Stimulated activated CD4-positive, alpha-beta T cell treated with anti-CD3 and anti-CD28 coated beads, Interleukin-12 subunit alpha, Interleukin-12 subunit beta, amount 100 ng/mL, for 4 hours (primary cell): ENCODE results near the gene SRD5A2.

Experiments used
- DNase-seq: peaks from one replicate; pipeline ENCODE4 v3.0.0-alpha.2; 2020

Gene SRD5A2, protein sequence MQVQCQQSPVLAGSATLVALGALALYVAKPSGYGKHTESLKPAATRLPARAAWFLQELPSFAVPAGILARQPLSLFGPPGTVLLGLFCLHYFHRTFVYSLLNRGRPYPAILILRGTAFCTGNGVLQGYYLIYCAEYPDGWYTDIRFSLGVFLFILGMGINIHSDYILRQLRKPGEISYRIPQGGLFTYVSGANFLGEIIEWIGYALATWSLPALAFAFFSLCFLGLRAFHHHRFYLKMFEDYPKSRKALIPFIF

DNA sequence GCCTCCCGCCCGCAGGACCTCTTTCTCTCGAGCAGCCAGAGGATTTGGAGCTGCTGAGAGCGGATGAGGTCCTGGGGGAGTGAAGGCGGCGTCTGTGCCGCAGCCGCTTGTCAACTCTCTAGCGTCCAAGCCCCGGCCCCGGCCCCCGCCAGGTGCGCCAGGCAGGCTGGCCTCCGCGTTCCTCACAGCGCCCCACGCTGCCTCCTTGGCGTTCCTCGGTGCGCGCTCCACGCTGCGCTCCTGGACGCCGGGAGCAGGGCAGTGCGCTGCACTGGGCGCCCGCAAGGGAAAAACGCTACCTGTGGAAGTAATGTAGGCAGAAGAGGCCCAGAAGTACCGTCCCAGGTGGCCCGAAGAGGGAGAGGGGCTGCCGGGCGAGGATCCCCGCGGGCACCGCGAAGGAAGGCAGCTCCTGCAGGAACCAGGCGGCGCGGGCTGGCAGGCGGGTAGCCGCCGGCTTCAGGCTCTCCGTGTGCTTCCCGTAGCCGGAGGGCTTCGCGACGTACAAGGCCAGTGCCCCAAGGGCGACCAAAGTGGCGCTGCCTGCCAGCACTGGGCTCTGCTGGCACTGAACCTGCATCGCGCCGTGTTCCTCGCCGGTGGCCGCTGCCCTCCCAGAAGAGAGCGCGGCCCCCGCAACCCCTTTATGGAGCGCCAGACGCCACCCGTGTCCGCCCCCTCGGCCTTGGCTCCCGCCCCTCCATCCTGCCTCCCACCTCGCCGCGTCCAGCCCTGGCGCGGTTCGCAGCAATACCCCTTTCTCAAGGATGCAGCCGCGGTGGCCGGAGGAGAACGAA, at the start of gene SRD5A2:
Gene SRD5A2 (minus strand): TSS at position 618 of the 797 bp plus-strand sequence. CDS start 38 bp downstream, at position 580.
- no peak for DNase-seq

DNA sequence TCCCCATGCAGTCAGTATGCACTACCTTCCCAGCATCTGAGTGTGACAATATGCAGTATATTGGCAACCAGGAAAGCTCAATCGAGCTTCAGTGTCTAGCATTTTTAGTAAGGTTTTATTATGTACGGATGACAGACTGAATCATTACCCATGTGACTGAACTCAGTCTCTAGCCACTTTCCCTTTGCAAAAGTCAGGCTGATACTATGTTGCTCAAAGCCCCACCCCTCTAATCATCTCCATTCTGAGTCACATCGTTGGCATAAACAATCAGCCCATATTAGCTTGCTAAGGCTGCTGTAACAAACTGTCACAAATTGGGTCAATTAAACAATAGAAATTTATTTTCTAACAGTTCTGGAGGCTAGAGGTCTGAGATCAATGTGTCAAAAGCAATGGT, 25.8 kb upstream of the SRD5A2 start:
- DNase-seq: no peak

DNA sequence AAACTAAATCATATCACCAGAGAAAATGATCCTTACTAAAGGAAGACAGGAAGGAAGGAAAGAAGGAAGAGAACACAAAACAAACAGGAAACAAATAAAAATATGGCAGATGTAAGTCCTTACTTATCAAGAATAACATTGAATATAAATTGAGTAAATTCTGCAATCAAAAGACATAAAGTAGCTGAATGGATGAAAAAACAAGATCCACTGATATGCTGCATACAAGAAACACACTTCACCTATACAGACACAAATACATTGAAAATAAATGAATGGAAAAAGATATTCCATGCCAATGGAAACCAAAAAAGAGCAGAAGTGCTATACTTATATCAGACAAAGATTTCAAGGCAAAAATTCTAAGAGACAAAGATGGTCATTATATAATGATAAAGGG, 18.0 kb upstream of the SRD5A2 start:
- DNase-seq: no peak

DNA sequence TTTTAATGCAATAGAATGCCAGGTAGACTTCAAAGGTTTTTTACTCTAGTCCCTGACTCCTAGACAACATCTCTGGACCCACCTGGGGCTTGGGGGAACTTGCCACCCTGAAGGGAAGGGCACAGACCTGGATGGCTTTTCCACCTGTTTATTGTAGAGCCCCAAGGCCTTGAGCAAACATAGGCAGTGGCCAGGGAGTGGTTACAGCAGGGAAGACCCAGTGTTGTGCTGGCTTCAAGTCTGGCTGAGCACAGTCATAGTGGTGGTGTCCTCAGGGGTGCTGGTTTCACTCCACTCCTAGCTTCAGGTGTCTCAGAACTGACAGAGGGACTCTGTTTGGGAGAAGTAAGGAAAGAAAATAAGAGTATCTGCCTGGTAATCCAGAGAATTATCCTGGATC, 5.5 kb upstream of the SRD5A2 start:
- no peak for DNase-seq

DNA sequence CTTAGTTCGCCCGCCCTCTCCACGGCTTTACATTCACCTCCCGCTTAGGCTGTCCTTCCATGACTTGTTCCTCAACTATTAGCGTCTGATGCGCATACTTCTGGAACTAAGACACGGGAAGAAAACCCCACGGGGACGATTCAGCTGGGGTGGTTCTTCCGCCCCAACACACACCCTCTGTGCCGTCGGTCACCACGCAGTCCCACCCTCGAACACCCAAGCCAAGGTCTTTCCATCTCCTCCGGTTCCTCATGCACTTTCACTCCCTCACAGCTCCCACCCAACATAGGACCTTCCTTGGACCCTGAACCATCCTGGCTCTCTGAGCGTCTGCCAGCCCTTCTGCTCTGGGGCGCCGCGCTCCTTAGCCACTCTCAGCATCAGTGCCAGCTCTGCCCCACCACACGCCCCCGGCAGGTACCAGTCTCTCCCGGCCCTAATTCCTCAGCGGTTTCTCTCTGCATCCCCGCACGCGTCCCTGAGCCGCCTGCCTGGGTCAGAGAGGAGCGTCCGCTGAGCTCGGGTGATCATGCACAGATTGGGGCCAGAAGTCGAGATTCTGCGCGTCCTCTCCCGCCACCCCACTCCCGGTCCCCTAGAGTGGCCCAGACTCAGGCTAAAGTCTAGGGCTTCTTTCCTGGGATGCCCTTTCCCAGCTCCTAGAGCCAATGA, 522 bp upstream of the SRD5A2 start:
- DNase-seq: no peak

DNA sequence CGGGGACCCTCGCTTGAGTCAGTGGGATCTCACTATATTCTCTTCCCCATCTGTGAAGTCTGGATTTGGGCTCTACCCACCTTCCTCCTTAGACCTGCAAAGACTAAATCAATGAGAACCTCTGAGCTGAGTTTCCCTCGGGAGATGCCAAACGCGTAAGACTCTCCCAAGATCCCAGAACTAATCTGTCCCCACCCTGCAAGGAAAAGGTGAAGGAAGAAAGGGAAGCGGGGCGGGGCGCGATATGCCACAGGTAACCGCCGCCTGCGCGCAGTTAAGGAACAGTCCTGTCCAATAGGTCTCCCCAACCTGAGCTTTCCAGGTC, 780 bp downstream of the SRD5A2 start:
- DNase-seq: no peak

DNA sequence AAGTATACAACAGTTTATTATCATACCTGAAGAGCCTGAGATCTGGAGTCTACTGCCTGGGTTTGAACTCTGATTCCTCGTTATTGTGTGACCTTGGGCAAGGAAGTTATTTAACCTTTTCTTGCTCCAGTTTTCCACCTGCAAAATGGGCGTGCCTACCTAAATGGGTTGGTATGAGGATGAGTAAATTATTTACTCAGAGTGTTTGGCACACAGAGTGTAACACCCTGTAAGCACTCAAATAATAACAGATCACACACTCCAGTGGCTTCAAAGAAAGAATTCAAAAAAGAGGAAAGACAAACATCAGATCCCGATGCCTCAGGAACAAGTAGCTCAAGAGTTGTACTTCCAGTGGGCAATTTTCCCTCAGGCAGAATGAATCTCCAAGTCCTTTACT, 2.4 kb downstream of the SRD5A2 start:
- no peak for DNase-seq

DNA sequence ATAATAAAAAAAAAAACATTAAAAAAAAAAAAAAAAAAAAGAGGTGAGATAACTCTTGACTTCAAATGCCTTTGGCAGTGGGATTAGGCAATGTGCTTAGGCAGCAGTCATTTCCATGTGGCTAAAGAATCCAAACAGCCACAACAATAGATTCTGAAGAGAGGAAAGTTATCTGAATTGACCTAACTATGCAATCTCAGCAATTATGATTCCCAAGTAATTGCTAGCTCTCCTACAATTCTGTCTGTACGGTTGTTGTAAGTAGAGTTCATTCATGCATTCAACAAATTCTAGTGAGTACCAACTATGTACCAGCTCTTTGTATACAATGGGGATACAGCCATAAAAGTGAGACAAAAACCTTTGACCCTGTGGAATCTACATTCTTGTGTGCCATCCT, 3.6 kb downstream of the SRD5A2 start:
- DNase-seq: no peak

DNA sequence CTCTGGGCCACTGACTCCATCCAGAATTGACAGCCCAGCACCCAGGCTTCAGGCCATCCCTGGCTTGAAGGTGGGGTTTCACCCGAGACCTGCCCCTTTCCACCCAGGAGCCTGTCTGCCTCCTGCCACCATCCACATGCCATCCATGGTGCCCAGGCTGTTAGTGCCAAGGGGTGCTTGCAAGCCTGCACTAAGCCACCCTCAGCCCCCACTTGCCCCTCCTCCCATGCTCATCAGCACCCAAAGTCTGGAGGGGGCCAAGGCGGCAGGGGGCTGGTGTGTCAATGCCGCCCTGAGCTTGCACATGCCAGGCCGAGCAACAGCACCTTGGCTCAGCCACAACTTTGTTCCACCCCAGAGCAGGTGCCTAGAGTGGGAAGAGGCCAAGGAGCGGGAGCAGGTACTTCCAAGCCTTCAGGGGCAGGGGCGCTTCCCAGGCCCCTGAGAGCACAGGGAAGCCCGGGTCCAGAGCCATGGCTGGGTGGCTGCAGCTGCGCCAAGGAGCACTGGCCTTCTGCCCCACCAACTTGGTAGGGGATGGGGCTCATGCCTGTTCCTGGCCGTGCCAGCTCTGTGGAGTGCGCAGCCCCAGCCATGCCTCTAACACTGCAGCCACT, 12.0 kb downstream of the SRD5A2 start:
- DNase-seq: no peak

DNA sequence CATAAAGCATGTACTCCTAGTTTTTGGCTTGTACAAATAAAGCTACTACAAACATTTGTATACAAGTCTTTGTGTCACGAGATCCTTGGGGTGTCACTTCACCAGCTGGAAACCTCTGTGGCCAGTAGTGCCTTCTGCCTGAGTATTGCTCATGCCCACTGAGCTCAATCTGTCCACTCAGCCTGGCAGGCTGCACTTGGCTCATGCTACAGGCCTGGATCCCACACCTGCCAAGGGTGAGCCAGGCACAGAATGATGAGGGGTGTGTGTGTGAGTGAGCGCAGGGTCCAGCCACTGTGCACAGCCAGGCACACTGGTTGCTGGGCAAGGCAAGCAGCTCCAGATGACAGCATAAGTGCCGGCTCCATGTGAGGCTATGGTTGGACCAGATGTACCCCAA, 13.1 kb downstream of the SRD5A2 start:
- DNase-seq: no peak

DNA sequence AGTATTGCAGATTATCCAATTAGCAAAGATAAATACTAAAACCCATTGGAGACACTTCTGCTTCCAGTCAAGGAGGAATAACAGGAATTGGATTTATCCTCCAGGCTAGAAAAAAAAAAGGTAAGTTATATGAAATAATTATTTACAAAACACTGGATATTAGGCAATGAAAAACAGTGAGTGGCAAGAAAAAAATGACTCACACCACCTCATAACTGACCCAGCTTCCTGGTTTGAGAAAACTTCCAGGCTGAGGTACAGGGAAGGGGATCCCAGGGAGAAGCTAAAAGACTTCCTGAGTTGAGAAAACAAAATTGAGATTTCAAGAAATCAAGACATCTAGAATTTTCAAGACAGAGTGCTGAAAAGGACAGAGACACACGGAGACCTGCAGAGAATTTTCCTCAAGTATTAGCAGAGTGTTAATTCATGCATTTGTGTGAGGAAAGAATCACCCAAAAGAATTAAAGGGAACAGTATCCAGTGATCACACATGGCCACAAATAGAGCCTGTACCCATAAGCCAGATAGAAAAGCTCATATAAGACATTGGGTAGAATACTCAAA, 17.4 kb downstream of the SRD5A2 start:
- no peak for DNase-seq

DNA sequence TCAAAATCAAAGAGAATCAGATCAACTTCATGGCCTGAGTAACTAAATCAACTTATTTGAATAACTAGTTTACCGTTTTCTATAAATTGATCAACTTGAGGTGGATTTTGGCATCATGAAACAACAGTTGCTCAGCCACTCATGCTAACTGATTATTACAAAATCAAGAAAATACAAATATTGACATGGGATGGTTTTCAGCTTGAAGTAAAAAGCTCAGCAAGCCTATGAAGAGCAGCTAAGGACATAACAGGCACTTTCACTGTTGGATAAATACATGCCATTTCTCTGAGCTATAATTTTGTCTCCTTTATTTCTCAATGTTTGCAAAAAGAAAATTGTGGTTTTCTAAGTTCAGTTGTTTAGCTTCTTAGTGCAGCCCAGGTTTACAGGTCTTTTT, 18.9 kb downstream of the SRD5A2 start:
- no peak for DNase-seq

DNA sequence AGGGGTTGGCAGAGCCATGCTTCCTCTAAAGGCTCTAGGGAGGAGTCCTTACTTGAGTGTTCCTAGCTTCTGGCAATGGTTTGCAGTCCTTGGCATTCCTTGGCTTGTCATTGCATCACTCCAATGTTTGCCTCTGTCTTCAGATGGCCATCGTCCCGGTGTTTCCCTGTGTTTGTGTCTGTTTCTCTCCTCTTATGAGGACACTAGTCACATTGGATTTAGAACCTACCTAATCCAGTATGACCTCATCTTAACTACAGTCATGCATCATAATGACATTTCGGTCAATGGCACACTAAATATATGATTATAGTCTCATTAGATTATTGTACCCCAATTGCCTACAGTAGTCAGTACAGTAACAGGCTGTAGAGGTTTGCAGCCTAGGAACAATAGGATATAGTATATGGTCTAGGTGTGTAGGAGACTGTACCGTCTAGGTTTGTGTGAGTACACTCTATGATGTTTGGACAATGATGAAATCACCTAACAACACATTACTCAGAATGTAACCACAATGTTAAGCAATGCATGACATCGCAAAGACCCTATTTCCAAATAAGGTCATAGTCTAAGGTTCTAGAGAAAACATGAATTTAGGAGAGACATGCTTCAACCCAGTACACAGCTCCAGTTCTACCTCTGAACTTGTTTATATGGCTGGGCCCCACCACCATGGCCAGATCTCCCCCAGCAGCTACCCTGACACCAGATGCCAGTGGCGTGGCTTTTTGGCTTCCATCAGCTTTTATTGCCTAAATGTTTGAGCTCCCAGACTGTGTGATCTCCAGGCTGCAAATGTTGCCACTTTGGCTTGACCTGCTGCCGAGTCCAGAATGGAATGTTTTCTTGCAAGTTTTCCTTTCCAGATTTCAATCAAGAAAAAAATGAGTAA, 22.1 kb downstream of the SRD5A2 start:
- no peak for DNase-seq

DNA sequence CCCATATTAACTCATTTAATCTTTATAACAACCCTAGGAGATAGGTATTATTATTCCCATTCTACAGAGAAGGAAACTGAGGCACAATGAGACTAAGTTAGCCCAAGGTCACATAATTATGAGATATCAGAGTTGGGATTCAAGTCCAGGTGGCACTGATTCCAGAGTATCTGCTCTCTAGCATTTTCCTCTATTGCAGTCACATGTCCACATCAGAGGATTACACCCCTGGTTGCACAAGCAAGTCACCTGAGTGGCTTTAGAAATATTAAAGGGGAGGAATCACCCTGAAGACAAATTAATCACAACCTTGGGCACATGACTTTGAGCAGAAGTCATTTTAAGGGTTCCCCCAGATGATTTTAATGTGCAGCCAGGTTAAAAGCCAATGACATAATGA, 23.8 kb downstream of the SRD5A2 start:
- no peak for DNase-seq

DNA sequence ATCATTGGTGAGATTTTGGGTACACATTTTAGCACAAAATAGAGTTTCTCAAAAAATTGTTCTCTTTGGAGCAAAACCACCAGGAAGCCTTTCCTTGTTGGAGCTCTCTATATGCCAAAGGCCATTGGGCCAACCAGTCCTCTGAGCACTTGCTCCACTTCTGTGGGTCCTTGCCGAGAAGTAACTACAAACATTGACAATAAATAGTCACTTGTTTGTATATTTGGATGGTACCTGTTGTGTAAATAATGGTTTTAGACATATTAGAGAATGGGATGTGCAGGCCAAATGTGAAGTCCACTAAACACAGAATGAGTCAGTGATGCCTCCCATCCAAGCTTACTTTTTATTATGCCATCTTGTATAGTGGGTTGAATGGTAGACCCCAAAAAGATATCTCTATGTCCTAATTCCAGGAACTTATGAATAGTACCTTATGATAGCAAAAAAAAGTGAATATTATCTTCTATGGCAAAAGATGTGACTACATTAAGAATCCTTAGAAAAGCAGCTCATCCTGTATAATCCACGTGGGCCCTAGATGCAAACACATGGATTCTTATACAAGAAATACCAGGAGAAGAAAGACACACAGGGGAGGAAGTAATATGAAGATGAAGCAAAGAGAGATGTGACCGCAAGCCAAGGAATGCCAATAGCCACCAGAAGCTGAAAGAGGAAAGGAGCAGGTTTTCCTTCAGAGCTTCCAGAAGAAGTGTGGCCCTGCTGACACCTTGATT, 24.6 kb downstream of the SRD5A2 start:
- no peak for DNase-seq

DNA sequence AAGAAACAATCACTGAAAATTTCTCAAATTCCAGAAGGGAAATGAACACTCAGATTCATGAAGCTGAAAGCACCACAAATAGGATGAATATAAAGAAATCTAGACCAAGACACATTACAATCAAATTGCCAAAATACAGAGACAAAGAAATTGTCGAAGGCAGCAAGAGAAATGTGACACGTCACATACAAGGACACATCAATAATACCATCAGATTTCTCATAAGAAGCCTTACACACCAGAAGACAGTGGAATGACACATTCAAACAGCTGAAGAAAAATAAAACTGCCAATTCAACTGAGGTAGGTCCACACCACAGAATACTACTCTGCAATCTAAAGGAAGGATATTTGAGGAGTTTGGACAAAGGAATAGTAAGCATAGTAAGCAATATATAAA, 27.4 kb downstream of the SRD5A2 start:
- no peak for DNase-seq

DNA sequence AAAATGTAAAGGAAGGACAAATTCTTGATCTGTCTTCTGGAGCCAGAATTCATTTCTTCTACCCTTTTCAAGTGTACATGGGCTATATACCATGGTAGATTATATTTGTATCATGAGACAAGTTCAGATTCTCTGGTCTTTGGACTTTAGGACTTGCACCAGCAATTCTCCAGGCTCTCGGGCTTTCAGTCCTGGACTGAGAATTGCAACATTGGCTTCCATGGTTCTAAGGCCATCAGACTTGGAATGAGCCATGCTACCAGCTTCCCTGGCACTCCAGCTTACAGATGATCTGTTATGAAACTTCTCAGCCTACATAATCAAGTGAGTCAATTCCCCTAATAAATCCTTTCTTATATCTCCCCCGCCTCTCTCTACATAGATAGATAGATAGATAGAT, 33.3 kb downstream of the SRD5A2 start:
- no peak for DNase-seq

DNA sequence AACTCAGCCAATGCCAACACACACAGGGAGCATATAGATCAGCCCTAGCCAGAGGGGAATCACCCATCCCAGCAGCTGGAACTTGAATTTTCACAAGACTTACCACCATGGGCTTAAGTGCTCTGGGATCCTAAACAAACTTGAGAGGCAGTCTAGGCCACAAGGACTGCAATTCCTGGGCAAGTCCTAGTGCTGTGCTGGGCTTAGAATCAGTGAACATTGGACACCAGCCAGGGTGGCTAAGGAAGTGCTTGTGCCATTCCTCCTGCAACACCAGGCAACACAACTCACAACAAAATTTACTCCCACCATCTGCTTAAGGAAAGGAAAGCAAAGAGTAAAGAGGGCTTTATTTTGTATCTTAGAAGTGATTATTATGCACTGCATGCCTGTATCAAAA, 38.9 kb downstream of the SRD5A2 start:
- DNase-seq: no peak

DNA sequence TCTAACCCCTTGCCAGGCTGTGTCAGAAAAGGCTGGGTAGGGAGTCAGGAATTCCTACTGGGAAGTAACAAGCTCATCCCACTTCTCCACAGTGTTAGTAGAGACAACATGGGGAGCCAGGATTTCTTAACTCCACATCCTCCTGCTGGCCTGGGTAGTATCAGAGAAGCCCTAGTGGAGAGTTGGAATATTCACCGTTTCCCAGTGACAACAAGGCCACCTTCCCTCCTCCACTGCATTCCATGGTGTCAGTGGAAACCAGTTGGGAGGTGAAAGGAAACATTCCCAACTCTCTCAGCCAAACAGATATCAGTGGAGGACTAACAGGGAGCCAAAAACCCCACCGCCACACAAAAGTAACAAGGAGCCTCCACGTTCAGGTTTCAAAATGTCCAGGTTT, 41.2 kb downstream of the SRD5A2 start:
- no peak for DNase-seq

DNA sequence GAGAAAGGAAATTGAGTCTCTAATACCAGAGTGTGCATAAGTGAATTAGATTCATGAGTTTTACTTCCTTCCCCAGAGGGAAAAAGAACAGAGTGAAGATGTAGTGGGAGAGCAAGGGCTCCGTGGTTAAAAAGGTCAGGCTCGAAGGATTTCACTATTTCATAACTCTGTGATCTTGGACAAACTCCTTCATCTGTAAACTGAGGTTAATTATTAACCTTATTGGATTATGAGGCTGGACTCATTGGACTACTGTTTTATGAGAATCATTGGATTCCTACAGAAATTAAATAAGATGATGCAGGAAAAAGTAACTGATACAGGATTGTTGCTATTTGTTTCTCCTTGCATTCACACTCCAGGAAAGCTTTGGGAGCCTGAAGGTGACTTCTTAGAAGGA, 45.0 kb downstream of the SRD5A2 start:
- DNase-seq: no peak

DNA sequence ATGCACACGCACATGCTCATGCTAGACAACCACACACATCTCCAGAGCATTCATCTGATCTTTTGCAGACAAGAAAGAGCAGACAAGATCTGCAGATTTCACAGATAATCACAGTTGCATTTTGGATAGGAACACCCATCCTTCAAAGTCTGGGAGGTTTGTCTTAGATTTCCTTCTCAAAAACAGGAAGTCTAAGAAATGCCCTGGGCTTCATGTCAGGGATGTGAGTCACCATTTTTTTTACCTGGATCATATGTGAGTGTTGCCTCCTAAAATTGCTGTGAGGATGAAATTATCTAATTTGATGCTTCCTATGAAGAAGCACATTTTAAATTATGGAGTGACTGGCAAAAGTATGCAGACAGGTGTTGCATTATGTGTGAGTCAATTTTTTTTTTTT, 46.1 kb downstream of the SRD5A2 start:
- no peak for DNase-seq

DNA sequence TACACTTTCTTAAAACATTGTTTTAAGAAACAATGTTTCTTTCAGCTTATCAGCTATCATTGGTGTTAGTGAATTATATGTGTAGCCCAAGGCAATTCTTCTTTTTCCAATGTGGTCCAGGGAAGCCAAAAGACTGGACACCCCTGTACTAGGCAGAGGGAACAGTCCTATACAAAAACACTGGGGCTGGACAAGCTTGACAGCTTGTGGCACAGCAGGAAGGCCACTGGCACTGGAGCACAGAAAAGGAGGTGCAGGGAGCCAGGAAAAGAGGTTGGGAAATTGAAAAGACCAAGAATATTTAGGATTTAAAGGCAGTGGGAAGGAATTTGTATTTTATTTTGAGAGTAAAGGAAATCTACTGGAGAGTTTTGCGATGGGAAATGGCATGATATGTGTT, 47.7 kb downstream of the SRD5A2 start:
- no peak for DNase-seq
